Measurements from ENCODE around the gene PTGES3L. TPM values are rescaled to one million over a fixed set of nuclear protein-coding genes. Genes with fewer than 3 reads are reported as not detected.
"Not testable (repeated sequence)": the region's sequence is repeated elsewhere in the genome, so short reads cannot be mapped to it uniquely, and the experiment has no call there.

The PTGES3L gene
- polyA plus RNA-seq, 2 donors = 0.65 to 0.94 TPM

GRCh38 chr17:42997984-42998938, 18.4 kb upstream of the PTGES3L start, which contains the start of gene RPL27:
RPL27 (plus strand) TSS chr17:42998419; CDS start chr17:42998751, 332 bp downstream.
- Histone ChIP-seq H3K27ac (ENCODE audit: low read depth in 2 of 2, low read length in 1 of 2) (peak within 1 kb of the TSS; percentile 93 to 98), H3K27me3 (ENCODE audit: control insufficient read depth in 1 of 2, insufficient read depth in 2 of 2, low read length in 2 of 2) (no peaks in the 10 kb centered on the region), H3K36me3 (ENCODE audit: control insufficient read depth in 2 of 2, insufficient read depth in 2 of 2, low read length in 1 of 2) (peaks cover 5 to 15% of the 10 kb centered on the region in 2 donors), H3K4me1 (ENCODE audit: control insufficient read depth in 2 of 2, insufficient read depth in 2 of 2, low read length in 1 of 2) (peaks cover 0 to 5% of the 10 kb centered on the region in 2 donors), H3K4me3 (ENCODE audit: low read depth in 1 of 2, low read length in 2 of 2) (peak within 1 kb of the TSS; percentile 82 to 90), H3K9me3 (ENCODE audit: control insufficient read depth in 2 of 2, insufficient read depth in 1 of 2, low read depth in 1 of 2, low read length in 1 of 2) (no peaks in the 10 kb centered on the region)
- 1% methylated on average over 49 of the region's 49 CpGs for WGBS, 2 donors

GRCh38 chr17:42997390-42997983, 17.6 kb upstream of the PTGES3L start:
- 16 to 18% methylated on average over 5 of the region's 5 CpGs for WGBS, 2 donors
- peak overlapping the region; percentile 83 to 93 for H3K27ac ChIP-seq (ENCODE audit: low read depth in 2 of 2, low read length in 1 of 2)
- H3K27me3 ChIP-seq (ENCODE audit: control insufficient read depth in 1 of 2, insufficient read depth in 2 of 2, low read length in 2 of 2) = no peaks in the 10 kb centered on the region
- peaks cover 6 to 16% of the 10 kb centered on the region in 2 donors for H3K36me3 ChIP-seq (ENCODE audit: control insufficient read depth in 2 of 2, insufficient read depth in 2 of 2, low read length in 1 of 2)
- peaks cover 0 to 5% of the 10 kb centered on the region in 2 donors for H3K4me1 ChIP-seq (ENCODE audit: control insufficient read depth in 2 of 2, insufficient read depth in 2 of 2, low read length in 1 of 2)
- H3K9me3 ChIP-seq (ENCODE audit: control insufficient read depth in 2 of 2, insufficient read depth in 1 of 2, low read depth in 1 of 2, low read length in 1 of 2) = no peaks in the 10 kb centered on the region
- peak overlapping the region in 1 of 2 donors; percentile 33 for H3K4me3 ChIP-seq (ENCODE audit: low read depth in 1 of 2, low read length in 2 of 2)

- 83% methylated on average over 10 of the region's 10 CpGs for WGBS, 2 donors
- H3K4me1 ChIP-seq (ENCODE audit: control insufficient read depth in 2 of 2, insufficient read depth in 2 of 2, low read length in 1 of 2); H3K27ac ChIP-seq (ENCODE audit: low read depth in 2 of 2, low read length in 1 of 2); H3K4me3 ChIP-seq (ENCODE audit: low read depth in 1 of 2, low read length in 2 of 2); H3K9me3 ChIP-seq (ENCODE audit: control insufficient read depth in 2 of 2, insufficient read depth in 1 of 2, low read depth in 1 of 2, low read length in 1 of 2); H3K27me3 ChIP-seq (ENCODE audit: control insufficient read depth in 1 of 2, insufficient read depth in 2 of 2, low read length in 2 of 2): not testable (repeated sequence)
- peaks cover 16 to 23% of the 10 kb centered on the region in 2 donors for H3K36me3 ChIP-seq (ENCODE audit: control insufficient read depth in 2 of 2, insufficient read depth in 2 of 2, low read length in 1 of 2)
These were observed 14.0 kb upstream of the PTGES3L start for GRCh38 chr17:42993913-42994312.

GRCh38 chr17:42992872-42993271, 13.0 kb upstream of the PTGES3L start:
- Histone ChIP-seq H3K27ac (ENCODE audit: low read depth in 2 of 2, low read length in 1 of 2) (no peak overlapping the region), H3K27me3 (ENCODE audit: control insufficient read depth in 1 of 2, insufficient read depth in 2 of 2, low read length in 2 of 2) (no peaks in the 10 kb centered on the region), H3K4me1 (ENCODE audit: control insufficient read depth in 2 of 2, insufficient read depth in 2 of 2, low read length in 1 of 2) (peaks cover 0 to 2% of the 10 kb centered on the region in 2 donors), H3K9me3 (ENCODE audit: control insufficient read depth in 2 of 2, insufficient read depth in 1 of 2, low read depth in 1 of 2, low read length in 1 of 2) (no peaks in the 10 kb centered on the region), H3K4me3 (ENCODE audit: low read depth in 1 of 2, low read length in 2 of 2) (no peak overlapping the region), H3K36me3 (ENCODE audit: control insufficient read depth in 2 of 2, insufficient read depth in 2 of 2, low read length in 1 of 2) (peaks cover 19 to 28% of the 10 kb centered on the region in 2 donors)
- 79 to 85% methylated on average over 5 of the region's 5 CpGs for WGBS, 2 donors

- no peaks in the 10 kb centered on the region for H3K27me3 ChIP-seq (ENCODE audit: control insufficient read depth in 1 of 2, insufficient read depth in 2 of 2, low read length in 2 of 2)
- no peak overlapping the region for H3K4me3 ChIP-seq (ENCODE audit: low read depth in 1 of 2, low read length in 2 of 2)
- H3K36me3 ChIP-seq (ENCODE audit: control insufficient read depth in 2 of 2, insufficient read depth in 2 of 2, low read length in 1 of 2) = peaks cover 22 to 34% of the 10 kb centered on the region in 2 donors
- H3K9me3 ChIP-seq (ENCODE audit: control insufficient read depth in 2 of 2, insufficient read depth in 1 of 2, low read depth in 1 of 2, low read length in 1 of 2) = no peaks in the 10 kb centered on the region
- WGBS, 2 donors = 92 to 96% methylated on average over 6 of the region's 6 CpGs
- no peaks in the 10 kb centered on the region for H3K4me1 ChIP-seq (ENCODE audit: control insufficient read depth in 2 of 2, insufficient read depth in 2 of 2, low read length in 1 of 2)
- no peak overlapping the region for H3K27ac ChIP-seq (ENCODE audit: low read depth in 2 of 2, low read length in 1 of 2)
These were observed 11.6 kb upstream of the PTGES3L start for GRCh38 chr17:42991471-42991870.

GRCh38 chr17:42989726-42990652, 10.1 kb upstream of the PTGES3L start:
- Histone ChIP-seq H3K4me3 (ENCODE audit: low read depth in 1 of 2, low read length in 2 of 2) (no peak overlapping the region), H3K36me3 (ENCODE audit: control insufficient read depth in 2 of 2, insufficient read depth in 2 of 2, low read length in 1 of 2) (peaks cover 22 to 37% of the 10 kb centered on the region in 2 donors), H3K27ac (ENCODE audit: low read depth in 2 of 2, low read length in 1 of 2) (no peak overlapping the region), H3K27me3 (ENCODE audit: control insufficient read depth in 1 of 2, insufficient read depth in 2 of 2, low read length in 2 of 2) (no peaks in the 10 kb centered on the region), H3K4me1 (ENCODE audit: control insufficient read depth in 2 of 2, insufficient read depth in 2 of 2, low read length in 1 of 2) (no peaks in the 10 kb centered on the region), H3K9me3 (ENCODE audit: control insufficient read depth in 2 of 2, insufficient read depth in 1 of 2, low read depth in 1 of 2, low read length in 1 of 2) (no peaks in the 10 kb centered on the region)
- 73 to 85% methylated on average over 6 of the region's 6 CpGs for WGBS, 2 donors

GRCh38 chr17:42989141-42989540, 9.3 kb upstream of the PTGES3L start:
- Histone ChIP-seq H3K4me1 (ENCODE audit: control insufficient read depth in 2 of 2, insufficient read depth in 2 of 2, low read length in 1 of 2) (no peaks in the 10 kb centered on the region), H3K27me3 (ENCODE audit: control insufficient read depth in 1 of 2, insufficient read depth in 2 of 2, low read length in 2 of 2) (no peaks in the 10 kb centered on the region), H3K4me3 (ENCODE audit: low read depth in 1 of 2, low read length in 2 of 2) (no peak overlapping the region), H3K27ac (ENCODE audit: low read depth in 2 of 2, low read length in 1 of 2) (no peak overlapping the region), H3K36me3 (ENCODE audit: control insufficient read depth in 2 of 2, insufficient read depth in 2 of 2, low read length in 1 of 2) (peaks cover 22 to 37% of the 10 kb centered on the region in 2 donors), H3K9me3 (ENCODE audit: control insufficient read depth in 2 of 2, insufficient read depth in 1 of 2, low read depth in 1 of 2, low read length in 1 of 2) (no peaks in the 10 kb centered on the region)
- WGBS, 2 donors = 91% methylated on average over 5 of the region's 5 CpGs

- Histone ChIP-seq H3K4me3 (ENCODE audit: low read depth in 1 of 2, low read length in 2 of 2) (no peak overlapping the region), H3K27me3 (ENCODE audit: control insufficient read depth in 1 of 2, insufficient read depth in 2 of 2, low read length in 2 of 2) (no peaks in the 10 kb centered on the region), H3K4me1 (ENCODE audit: control insufficient read depth in 2 of 2, insufficient read depth in 2 of 2, low read length in 1 of 2) (no peaks in the 10 kb centered on the region), H3K36me3 (ENCODE audit: control insufficient read depth in 2 of 2, insufficient read depth in 2 of 2, low read length in 1 of 2) (peaks cover 6 to 21% of the 10 kb centered on the region in 2 donors), H3K27ac (ENCODE audit: low read depth in 2 of 2, low read length in 1 of 2) (no peak overlapping the region), H3K9me3 (ENCODE audit: control insufficient read depth in 2 of 2, insufficient read depth in 1 of 2, low read depth in 1 of 2, low read length in 1 of 2) (no peaks in the 10 kb centered on the region)
- 0 to 11% methylated on average over 1 of the region's 1 CpG for WGBS, 2 donors
These were observed 5.3 kb upstream of the PTGES3L start for GRCh38 chr17:42985225-42985624.

- Histone ChIP-seq H3K27me3 (ENCODE audit: control insufficient read depth in 1 of 2, insufficient read depth in 2 of 2, low read length in 2 of 2) (no peaks in the 10 kb centered on the region), H3K36me3 (ENCODE audit: control insufficient read depth in 2 of 2, insufficient read depth in 2 of 2, low read length in 1 of 2) (peaks cover 0 to 5% of the 10 kb centered on the region in 2 donors), H3K9me3 (ENCODE audit: control insufficient read depth in 2 of 2, insufficient read depth in 1 of 2, low read depth in 1 of 2, low read length in 1 of 2) (no peaks in the 10 kb centered on the region), H3K27ac (ENCODE audit: low read depth in 2 of 2, low read length in 1 of 2) (no peak overlapping the region), H3K4me1 (ENCODE audit: control insufficient read depth in 2 of 2, insufficient read depth in 2 of 2, low read length in 1 of 2) (peaks cover 0 to 4% of the 10 kb centered on the region in 2 donors), H3K4me3 (ENCODE audit: low read depth in 1 of 2, low read length in 2 of 2) (no peak overlapping the region)
These were observed 2.4 kb upstream of the PTGES3L start for GRCh38 chr17:42982266-42982665.

Measured in esophagus (tissue), 2 donors.